HEK293 (cell line): ENCODE measurements around the gene MLLT6.

Experiments used
- HOXA7 ChIP-seq: sonication (generic); formaldehyde crosslinking; IDR thresholded peaks from 2 replicates; pipeline ENCODE4 v1.8.1; 2022; ENCODE audit warnings: missing genetic modification reagents, borderline replicate concordance
- HOXD13 ChIP-seq: sonication (generic); formaldehyde crosslinking; IDR thresholded peaks from 2 replicates; pipeline ENCODE4 v1.8.0; 2022; ENCODE audit warnings: missing genetic modification reagents, borderline replicate concordance
- KLF16 ChIP-seq: fragments of 450-650 bp; formaldehyde crosslinking; IDR thresholded peaks from 2 replicates; pipeline ENCODE4 v1.5.1; 2017; ENCODE audit warnings: missing biosample characterization, missing genetic modification characterization
- PATZ1 ChIP-seq: fragments of 450-650 bp; formaldehyde crosslinking; IDR thresholded peaks from 2 replicates; pipeline ENCODE4 v1.5.1; 2016; ENCODE audit warnings: missing biosample characterization, missing genetic modification characterization
- PRDM4 ChIP-seq: fragments of 450-650 bp; formaldehyde crosslinking; IDR thresholded peaks from 2 replicates; pipeline ENCODE4 v1.5.1; 2017; ENCODE audit warnings: missing biosample characterization, missing genetic modification characterization
- SP7 ChIP-seq: fragments of 450-650 bp; formaldehyde crosslinking; IDR thresholded peaks from 2 replicates; pipeline ENCODE4 v1.5.1; 2016; ENCODE audit warnings: missing biosample characterization, missing genetic modification characterization
- TSHZ1 ChIP-seq: fragments of 450-650 bp; formaldehyde crosslinking; IDR thresholded peaks from 2 replicates; pipeline ENCODE4 v1.5.1; 2016; ENCODE audit warnings: missing biosample characterization, missing genetic modification characterization, borderline replicate concordance
- YY2 ChIP-seq: fragments of 450-650 bp; formaldehyde crosslinking; IDR thresholded peaks from 2 replicates; pipeline ENCODE4 v1.5.1; 2016; ENCODE audit warnings: missing biosample characterization, missing genetic modification characterization
- ZBTB10 ChIP-seq: fragments of 450-650 bp; formaldehyde crosslinking; IDR thresholded peaks from 2 replicates; pipeline ENCODE4 v1.5.1; 2016; ENCODE audit warnings: missing biosample characterization, missing genetic modification characterization
- ZBTB20 ChIP-seq: fragments of 450-650 bp; formaldehyde crosslinking; IDR thresholded peaks from 2 replicates; pipeline ENCODE4 v1.5.1; 2016; ENCODE audit warnings: missing biosample characterization, missing genetic modification characterization
- ZBTB44 ChIP-seq: fragments of 450-650 bp; IDR thresholded peaks from 2 replicates; pipeline ENCODE4 v1.5.1; 2018; ENCODE audit warnings: missing biosample characterization, mild to moderate bottlenecking, missing genetic modification characterization
- ZEB2 ChIP-seq: fragments of 450-650 bp; formaldehyde crosslinking; IDR thresholded peaks from 2 replicates; pipeline ENCODE4 v1.5.1; 2016; ENCODE audit warnings: missing biosample characterization, missing genetic modification characterization
- ZNF18 ChIP-seq: fragments of 450-650 bp; formaldehyde crosslinking; IDR thresholded peaks from 2 replicates; pipeline ENCODE4 v1.5.1; 2016; ENCODE audit warnings: missing biosample characterization, missing genetic modification characterization
- ZNF19 ChIP-seq: fragments of 450-650 bp; formaldehyde crosslinking; IDR thresholded peaks from 2 replicates; pipeline ENCODE4; 2016; ENCODE audit warnings: missing biosample characterization, missing genetic modification characterization, low read depth
- ZNF2 ChIP-seq: fragments of 450-650 bp; formaldehyde crosslinking; IDR thresholded peaks from 2 replicates; pipeline ENCODE4 v1.5.1; 2016; ENCODE audit warnings: missing biosample characterization, missing genetic modification characterization
- ZNF24 ChIP-seq: fragments of 450-650 bp; formaldehyde crosslinking; IDR thresholded peaks from 2 replicates; pipeline ENCODE4 v1.5.1; 2016; ENCODE audit warnings: missing biosample characterization, missing genetic modification characterization
- ZNF311 ChIP-seq: fragments of 450-650 bp; formaldehyde crosslinking; IDR thresholded peaks from 2 replicates; pipeline ENCODE4 v1.5.1; 2017; ENCODE audit warnings: missing biosample characterization, missing genetic modification characterization, borderline replicate concordance
- ZNF341 ChIP-seq: fragments of 450-650 bp; formaldehyde crosslinking; IDR thresholded peaks from 2 replicates; pipeline ENCODE4; 2016; ENCODE audit warnings: low read depth, missing biosample characterization, missing genetic modification characterization
- ZNF394 ChIP-seq: fragments of 450-650 bp; formaldehyde crosslinking; IDR thresholded peaks from 2 replicates; pipeline ENCODE4 v1.5.1; 2016; ENCODE audit warnings: missing biosample characterization, missing genetic modification characterization, mild to moderate bottlenecking, moderate library complexity, borderline replicate concordance
- ZNF398 ChIP-seq: fragments of 450-650 bp; formaldehyde crosslinking; IDR thresholded peaks from 2 replicates; pipeline ENCODE4 v1.5.1; 2017; ENCODE audit warnings: missing biosample characterization, missing genetic modification characterization
- ZNF426 ChIP-seq: fragments of 450-650 bp; formaldehyde crosslinking; IDR thresholded peaks from 2 replicates; pipeline ENCODE4 v1.5.1; 2017; ENCODE audit warnings: missing biosample characterization, missing genetic modification characterization, mild to moderate bottlenecking, inconsistent platforms, moderate library complexity
- ZNF433 ChIP-seq: fragments of 450-650 bp; formaldehyde crosslinking; IDR thresholded peaks from 2 replicates; pipeline ENCODE4 v1.5.1; 2016; ENCODE audit warnings: missing biosample characterization, missing genetic modification characterization, low read depth
- ZNF521 ChIP-seq: fragments of 450-650 bp; formaldehyde crosslinking; IDR thresholded peaks from 2 replicates; pipeline ENCODE4 v1.5.1; 2017; ENCODE audit warnings: missing biosample characterization, mild to moderate bottlenecking, missing genetic modification characterization
- ZNF549 ChIP-seq: fragments of 450-650 bp; IDR thresholded peaks from 2 replicates; pipeline ENCODE4 v1.5.1; 2018; ENCODE audit warnings: missing biosample characterization, missing genetic modification characterization, mild to moderate bottlenecking, inconsistent platforms, moderate library complexity

MLLT6 gene

GRCh38 chr17:38745545-38745944 is 40.5 kb downstream of the MLLT6 start (continued):
- TF ChIP-seq ZBTB10 (tag by site-specific recombination), result no peak
- no peak for TF ChIP-seq HOXD13 (CRISPR knock-in tag)
- TF ChIP-seq ZBTB44 (tag by site-specific recombination), result peak; percentile 63
- TF ChIP-seq KLF16 (tag by site-specific recombination), result no peak
- TF ChIP-seq ZNF549 (tag by site-specific recombination), result no peak
- peak; percentile 57 for TF ChIP-seq ZNF394 (tag by site-specific recombination)
- TF ChIP-seq ZNF311 (tag by site-specific recombination), result no peak
- TF ChIP-seq ZNF2 (tag by site-specific recombination), result no peak
- TF ChIP-seq ZNF19, result no peak
- no peak for TF ChIP-seq TSHZ1 (tag by site-specific recombination)
- no peak for TF ChIP-seq ZBTB20 (tag by site-specific recombination)
- TF ChIP-seq ZNF521 (tag by site-specific recombination), result no peak
- TF ChIP-seq PATZ1 (tag by site-specific recombination), result 0 out of 2 replicates have a peak, but pooled peaks have one; percentile 45
- TF ChIP-seq ZEB2 (tag by site-specific recombination), result no peak
- 0 out of 2 replicates have a peak, but pooled peaks have one; percentile 40 for TF ChIP-seq ZNF18 (tag by site-specific recombination)
- peak; percentile 33; the same call in 1 of the 2 replicates for TF ChIP-seq SP7
- peak; percentile 66; the same call in 1 of the 2 replicates for TF ChIP-seq ZNF24 (tag by site-specific recombination)
- no peak for TF ChIP-seq ZNF433
- TF ChIP-seq ZNF398, result no peak
- no peak for TF ChIP-seq HOXA7 (CRISPR knock-in tag)
- peak; percentile 88 for TF ChIP-seq ZNF341 (tag by site-specific recombination)
- no peak for TF ChIP-seq ZNF426 (tag by site-specific recombination)
- TF ChIP-seq YY2 (tag by site-specific recombination), result no peak
- TF ChIP-seq PRDM4, result no peak
